ENCODE measurements around the gene RPS6KA2.

RPS6KA2 gene

DNA sequence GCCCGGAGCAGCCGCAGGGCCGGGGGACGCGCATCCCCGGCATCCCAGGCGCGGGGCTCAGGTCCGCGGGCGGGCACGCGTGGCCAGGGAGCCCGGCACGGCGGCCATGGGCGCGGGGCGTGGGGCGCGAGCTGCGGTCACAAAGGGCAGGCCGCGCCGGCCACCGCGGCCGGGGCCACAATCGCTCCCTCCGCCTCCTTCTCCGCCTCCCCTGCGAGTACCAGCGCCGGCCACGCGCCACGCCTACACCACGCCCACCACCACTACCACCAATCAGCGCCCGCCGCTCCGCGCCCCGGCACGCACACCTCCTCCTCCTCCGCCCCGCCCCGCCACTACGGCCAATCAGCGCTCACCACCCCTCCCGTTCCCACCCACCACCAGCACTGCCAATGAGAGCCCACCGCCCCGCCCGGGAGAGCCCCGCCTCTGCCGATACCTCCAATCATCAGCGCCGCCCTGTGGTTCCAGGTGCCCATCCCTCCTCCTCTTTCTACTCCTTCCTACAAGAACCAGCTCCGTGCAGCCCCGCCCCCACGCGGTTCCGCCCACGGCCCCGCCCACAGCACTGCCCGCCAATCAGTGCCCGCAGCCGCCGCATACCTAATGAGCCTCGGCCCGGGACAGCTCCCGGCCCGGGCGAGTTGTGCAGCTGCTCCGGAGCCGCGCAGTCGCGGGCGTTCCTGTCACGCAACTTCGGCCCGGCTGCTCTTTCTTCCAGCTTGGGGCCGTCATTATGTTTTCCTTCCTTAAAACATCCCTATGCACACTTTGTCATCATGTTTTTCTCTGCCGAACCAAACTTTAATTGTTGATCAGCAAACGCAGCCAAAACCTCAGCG is at the start of gene RPS6KA2:
RPS6KA2 (minus strand) TSS at position 219 of the 842 bp plus-strand sequence. CDS start 232 bp downstream, outside the sequence.
- peak; percentile 100 for DNase-seq

DNA sequence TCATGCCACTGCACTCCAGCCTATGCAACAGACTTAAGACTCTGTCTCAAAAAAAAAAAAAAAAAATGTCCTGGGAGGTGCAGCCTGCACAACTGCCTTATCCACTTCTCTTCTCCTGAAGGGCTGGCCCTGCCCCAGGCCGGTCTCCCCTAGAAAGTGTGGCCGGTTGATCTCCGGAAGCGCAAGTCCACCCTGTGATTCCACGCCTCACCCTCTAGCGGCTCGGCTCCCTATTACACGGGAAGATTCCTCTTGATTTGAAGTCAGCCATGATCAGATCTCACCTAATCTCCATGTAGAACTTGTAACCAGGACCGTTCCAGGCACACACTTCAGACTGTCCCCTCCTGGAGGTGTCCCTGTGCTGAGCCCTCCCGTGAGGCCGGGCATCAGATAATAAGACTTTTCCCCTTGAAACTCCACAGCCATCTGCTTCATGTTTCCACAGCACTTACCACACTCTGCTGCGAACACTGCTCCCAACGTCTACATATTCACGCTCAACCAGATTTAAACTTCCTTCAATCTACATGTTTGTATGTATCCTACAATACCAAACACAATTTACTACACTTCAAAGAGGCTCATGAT is 49.3 kb upstream of the RPS6KA2 start:
- DNase-seq: no peak

DNA sequence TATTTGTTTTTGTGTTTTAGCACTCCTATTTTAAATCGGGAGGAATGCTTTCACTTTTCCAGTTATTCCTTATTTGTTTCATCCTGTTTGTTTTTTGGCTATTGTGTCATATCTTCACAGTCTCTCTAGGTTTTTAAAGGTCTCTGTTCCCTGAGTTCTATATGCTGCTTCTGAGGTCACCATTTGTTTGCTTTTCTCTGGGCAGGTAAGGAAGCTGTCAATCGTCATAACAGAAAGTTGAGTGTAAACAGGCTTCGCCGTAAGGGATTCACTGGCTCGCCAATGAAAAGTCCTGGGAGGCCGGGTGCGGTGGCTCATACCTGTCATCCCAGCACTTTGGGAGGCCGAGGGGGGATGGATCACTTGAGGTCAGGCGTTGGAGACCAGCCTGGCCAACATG is 48.7 kb upstream of the RPS6KA2 start:
- DNase-seq: no peak

DNA sequence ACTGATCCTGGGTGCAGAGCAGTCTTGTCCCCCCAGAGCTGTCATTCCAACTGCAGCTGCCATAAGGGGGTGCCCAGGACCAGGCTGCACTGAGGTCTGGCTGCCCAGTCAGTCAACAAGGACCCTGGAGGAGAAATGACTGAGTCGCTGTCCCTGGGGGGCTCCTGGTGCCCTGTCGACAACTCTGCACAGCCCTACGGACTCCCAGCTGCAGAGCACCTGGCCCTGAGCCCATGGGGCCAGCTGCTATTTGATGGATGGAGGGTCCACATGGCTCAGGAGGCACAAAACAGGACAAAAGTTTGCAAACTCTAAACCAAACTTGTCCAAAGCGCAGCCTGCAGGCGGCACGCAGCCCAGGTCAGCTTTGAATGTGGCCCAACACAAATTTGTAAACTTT is 46.3 kb upstream of the RPS6KA2 start:
- no peak for DNase-seq

DNA sequence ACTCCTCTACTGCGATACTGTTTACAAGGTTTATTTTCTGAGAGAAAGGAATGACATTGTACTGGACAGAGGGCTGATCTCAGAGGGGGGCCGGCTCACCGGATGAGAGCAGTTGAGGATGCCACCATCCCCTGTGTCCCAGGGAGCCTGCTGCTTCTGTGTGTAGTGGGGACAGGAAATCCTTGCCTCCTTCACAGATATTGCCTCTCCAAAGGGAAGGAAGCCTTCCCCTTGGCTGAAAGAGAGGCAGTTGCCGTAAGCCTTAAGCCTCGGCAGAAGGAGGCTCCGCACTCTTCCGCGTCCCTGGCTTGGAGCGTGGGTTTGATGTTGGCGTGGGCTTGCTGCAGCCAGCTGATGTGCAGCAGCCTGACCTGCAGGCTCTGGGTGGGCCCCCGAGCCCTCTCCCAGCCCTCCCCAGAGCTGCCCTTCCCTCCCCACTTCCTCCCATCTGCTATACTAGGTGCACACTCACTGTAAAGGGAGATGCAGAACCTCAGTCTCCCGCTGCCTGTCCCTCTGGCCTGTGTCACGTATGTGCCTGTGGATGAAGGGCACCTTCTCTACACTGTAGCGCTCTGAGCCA is 45.7 kb upstream of the RPS6KA2 start:
- no peak for DNase-seq

DNA sequence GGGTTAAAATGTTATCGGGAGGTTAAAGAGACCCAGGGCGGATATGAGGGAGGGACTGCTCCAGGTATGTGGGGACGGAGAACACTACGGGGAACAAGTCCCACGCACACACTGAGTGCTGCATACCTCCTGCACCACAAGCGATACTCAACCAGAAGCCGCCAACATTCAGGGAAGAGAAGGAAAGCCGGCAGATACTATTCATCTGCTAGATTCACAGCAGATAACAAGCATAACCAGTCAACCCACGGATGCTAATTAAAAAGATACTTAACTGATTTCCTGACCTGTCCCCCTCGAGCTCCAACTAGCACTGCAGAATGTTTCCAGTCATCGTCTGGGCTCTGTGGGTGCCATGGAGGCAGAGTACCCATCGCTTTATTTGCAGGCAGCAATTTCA is 45.1 kb upstream of the RPS6KA2 start:
- no peak for DNase-seq

DNA sequence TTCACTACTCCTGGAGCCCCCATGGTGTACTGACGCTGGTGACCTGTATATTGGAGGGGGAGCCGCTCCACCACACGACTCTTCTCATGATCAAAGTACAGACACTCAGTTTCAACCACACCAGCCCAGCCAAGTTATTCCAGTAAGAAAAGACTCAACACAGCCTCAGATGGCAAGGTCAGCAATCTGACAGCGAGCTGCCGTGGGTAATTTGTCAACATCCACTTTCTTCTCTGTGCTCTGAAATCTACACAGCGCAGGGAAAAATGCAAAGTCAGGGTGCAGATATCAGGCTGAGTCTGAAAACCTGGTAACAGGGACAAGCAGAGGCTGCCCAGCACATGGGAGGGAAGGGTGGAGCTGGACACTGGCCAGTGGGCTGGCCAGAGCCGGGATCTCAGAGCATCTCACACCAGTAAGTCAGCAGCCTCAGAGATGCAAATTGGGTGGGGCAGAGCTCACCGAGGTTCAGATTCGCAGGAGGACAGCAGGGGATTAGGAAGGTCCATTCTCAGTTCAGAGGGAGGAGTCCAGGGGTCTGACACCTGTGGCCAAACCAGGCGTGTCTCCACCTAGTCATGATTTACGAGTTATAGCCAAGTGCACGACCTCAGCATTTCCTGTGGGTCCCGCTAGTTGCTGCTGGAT is 44.5 kb upstream of the RPS6KA2 start:
- DNase-seq: no peak

DNA sequence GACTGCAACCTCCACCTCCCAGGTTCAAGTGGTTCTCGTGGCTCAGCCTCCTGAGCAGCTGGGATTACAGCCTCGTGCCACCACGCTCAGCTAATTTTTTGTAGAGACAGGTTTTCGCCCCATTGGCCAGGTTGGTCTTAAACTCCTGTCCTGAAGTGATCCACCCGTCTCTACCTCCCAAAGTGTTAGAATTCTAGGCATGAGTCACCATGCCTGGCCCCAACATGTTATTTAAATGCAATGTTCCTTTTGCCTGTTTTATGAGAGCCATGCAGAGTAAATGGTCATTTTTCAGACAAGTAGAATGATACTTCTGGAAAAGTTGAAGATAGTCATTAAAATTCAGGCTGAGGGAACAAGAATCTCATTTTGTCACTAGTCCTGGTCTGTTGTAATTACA is 43.8 kb upstream of the RPS6KA2 start:
- DNase-seq: no peak

DNA sequence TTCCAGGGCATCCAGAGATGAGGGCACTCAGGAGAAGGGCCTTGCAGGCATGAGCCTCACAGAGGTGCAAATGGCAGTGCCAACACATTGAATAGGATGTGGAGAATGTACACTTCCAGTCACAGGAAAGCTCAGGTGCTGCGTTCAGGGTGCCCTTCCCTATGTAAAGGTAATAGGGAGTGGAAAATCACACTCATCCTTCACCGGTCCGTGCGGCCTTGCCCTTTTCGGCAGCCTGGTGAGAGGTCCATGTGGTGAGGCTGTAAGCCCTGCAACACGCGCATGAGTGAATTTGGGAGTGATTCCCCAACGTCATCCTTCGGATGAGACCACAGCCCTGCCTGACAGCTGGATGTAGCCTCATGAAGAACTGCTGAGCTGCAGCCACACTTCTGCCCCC is 43.0 kb upstream of the RPS6KA2 start:
- no peak for DNase-seq

DNA sequence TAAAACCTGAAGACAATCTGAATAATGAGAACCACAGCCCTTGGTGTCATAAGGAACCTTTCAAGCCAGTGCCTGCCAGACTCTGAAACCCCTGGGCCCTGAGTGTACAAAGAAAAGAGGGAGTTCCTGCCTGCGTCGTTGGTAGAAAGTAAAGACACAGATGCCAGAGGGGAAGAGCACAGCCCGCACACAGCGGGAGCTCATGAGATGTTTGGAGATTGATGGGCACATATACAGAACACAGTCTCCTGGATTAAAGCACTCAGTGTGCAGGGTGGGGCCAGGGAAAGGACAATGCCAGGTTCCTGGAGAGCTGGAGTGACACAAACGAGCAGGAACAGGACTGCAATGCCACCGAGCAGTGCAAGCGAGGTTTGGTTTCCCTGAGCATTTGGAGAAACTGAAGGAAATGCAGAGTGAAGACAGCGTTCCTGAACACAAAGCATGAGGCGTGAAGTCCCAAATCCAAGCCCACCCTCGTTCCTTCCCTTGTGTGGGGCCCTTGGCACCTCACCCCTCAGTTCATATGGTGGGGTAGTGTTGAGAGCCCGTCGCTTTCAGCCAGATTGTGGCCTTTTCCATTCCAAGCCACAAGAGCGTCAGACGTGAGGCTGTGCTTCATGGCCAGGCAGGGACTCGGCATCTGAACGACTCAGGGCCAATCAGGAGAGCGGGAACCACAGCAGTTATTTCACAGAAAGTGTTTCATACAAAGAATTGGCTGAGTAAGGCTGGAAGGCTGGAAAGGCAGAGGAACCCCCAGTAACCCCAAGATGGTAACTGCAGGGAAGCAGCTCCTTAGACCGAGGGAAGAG is 41.0 kb upstream of the RPS6KA2 start:
- no peak for DNase-seq

DNA sequence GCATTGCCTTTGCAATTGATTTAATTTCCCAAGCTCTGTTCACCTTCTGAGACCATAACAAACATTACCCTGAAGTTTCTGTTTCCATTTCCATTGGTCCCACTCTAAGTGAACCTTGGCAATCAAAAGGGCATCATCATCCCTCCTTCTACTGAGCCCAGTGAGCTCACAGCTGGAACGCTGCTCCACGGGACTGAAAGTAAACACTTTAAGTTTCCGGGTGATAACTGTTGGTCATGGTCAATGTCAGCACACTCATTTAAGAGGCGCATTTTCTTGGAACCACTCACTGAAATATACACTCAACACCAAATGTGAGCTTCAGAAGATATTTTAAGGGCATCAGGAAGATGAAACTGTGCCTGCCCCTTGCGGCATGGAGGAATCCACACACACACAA is 37.1 kb upstream of the RPS6KA2 start:
- no peak for DNase-seq

DNA sequence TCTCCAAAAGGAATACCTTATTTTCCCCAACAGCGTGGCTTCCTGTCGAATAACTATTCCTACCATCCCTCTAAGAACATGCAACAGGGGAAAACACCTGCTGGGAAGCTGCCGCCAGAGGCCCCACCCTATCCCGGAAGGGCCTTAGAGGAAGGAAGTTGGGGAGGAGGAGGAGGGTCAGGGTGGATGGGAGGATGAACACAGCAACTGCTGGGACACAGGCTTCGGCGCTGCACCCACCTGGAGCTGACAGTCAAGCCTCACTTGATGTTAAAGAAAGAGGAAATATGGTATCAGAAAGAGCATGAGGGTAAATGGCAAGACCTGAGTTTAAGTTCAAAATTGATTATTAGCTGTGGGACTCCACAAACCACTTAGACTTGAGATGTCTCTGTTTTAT is 36.5 kb upstream of the RPS6KA2 start:
- no peak for DNase-seq

DNA sequence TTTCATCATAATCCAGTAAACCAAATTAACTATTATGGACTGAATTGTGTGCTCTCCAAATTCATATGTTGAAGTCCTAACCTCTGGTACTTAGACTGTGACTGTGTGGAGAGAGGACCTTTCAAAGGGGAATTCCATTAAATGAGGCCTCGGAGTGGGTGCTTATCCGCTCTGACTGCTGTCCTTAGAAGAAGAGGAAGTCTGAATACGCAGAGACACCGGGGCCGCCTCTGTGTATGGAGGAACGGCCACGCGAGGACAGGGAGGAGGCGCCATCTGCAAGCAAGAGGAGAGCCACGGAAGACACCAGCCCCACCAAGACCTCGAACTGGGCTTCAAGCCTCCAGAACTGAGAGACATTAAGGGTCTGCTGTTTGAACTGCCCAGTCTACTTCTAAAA is 35.6 kb upstream of the RPS6KA2 start:
- DNase-seq: no peak

DNA sequence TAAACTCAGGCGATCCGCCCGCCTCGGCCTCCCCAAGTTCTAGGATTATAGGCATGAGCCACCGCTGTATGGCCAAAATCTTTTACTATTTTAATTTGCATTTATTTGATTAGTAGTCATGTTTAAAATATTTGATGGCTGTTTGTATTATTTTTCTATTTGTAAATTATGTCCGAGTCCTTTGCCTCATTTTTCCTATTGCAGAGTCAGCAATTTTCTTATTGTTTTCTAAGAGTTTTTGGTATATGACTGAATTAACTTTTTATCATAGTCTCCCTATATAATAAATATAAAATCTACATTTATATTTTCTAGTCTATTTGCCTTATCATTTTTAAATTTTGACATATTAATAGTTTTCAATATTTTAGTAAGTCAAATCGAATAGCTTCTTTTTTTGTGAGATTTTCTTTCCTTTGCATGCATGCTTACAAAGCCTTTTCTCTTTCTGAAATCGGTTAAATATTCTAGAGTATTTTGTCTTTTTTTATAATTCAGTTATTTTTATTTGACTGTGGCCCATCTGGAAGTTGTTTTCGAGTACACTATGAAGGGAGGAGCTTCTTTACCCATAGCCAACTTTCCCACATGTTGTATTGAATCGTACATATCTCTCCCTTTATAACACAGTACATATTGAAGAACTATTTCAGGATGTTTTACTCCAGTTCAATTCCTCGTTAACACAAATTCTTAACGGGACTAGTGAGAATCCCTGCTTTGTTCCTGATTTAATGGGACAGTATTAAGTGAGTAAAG is 34.5 kb upstream of the RPS6KA2 start:
- no peak for DNase-seq

DNA sequence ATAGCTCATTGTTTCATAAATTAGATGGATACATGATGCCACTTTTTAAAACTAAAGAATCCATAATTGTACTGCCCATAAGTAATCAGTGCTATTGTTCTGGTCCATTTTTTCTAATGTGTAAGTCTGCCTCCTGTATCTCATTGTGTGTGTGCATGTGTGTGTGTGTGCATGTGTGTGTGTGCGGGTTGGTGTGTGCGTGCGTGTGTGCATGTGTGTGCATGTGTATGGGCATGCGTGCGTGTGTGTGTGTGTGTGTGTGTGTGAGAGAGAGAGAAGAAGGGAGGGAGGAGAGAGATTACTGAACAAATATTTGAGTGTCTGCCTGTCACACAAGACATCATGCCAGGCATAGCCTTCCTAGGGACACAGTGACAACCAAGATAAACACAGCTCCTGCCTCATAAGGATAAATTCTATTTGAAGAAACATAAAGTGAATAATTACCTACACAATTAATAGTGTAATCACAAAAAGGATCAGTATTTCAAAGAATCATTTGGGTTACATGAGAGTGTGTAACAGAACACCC is 33.2 kb upstream of the RPS6KA2 start:
- DNase-seq: no peak

DNA sequence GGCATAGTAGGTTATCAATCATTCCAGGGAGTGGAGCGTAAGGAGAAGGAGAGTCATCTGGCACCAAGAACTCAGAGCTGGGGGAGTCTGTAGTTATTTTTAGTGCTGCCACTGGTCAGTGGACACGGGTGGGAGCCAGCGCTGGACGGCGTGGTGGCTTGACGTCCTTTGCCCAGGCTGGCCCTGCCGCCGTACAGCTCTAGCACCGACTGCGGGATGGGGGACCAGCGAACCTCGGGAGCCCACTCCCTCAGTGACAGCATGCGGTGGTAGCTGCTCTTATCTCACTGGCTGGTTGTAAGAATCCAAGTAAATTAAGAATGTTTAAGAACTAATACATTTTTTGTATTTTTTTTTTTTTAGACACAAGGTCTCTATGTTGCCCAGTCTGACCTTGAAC is 32.5 kb upstream of the RPS6KA2 start:
- no peak for DNase-seq

DNA sequence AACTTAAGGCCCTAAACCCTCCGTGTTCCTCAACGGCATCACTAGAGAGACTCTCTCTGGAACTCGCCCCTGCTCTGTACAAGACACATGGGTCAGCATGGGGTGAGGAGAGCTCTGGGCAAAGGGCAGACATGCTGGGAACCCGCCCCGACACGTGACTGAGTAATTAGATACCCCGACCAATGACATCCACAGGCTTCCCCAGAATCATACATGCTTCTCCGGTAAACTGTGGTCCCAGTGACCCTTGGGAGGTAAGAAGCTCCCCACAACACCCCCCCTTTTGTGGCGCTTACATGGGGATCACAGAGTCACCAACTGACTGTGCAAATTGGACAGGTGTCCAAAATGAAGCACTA is 31.7 kb upstream of the RPS6KA2 start:
- DNase-seq: no peak

DNA sequence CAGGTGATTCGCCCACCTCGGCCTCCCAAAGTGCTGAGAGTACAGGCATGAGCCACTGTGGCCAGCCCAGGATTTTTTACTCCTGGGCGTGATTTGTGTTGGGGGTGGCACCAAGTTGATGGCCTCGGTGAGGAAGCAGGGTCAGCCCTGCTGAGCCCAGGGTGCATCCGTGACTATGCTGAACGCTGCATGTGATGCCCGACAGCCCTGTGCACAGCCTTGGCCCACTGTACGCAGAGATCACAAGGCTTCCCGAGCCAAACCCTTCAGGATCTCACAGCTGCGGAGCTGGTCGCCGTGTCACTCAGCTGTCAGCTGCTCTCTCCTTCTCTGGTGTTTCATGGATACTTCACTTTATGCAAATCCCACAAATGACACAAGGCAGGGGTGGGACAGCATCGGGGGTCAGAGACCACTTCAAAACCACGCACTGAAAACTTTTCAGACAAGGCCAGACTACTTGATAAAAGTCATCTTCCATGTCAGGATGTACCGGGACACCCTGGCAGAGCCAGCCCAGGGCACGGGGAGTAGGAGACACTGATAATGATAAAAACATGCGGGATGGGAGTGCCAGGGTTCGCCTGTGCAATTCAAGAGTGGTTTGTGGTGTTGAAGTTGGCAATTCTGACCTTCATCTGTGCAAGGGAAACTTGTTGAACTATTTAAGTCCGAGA is 31.2 kb upstream of the RPS6KA2 start:
- no peak for DNase-seq

DNA sequence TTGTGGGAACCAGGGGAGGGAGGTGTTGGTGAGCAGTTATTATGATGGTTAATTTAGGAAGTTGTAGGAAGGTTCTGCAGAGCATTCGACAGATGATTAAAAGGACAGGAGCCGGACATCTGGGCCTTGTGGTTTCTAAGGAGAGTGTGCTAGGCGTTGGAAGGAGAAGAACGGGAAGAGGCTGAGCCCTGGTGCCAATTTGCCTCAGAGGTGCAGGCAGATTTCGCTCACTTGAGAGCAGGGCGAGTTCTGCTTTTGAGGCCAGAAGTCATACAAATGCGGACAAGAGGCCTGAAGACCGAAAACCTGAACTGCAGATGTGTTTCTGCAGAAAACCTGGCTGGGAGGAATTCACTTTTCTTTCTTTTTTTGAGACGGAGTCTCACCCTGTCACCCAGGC is 30.5 kb upstream of the RPS6KA2 start:
- no peak for DNase-seq

DNA sequence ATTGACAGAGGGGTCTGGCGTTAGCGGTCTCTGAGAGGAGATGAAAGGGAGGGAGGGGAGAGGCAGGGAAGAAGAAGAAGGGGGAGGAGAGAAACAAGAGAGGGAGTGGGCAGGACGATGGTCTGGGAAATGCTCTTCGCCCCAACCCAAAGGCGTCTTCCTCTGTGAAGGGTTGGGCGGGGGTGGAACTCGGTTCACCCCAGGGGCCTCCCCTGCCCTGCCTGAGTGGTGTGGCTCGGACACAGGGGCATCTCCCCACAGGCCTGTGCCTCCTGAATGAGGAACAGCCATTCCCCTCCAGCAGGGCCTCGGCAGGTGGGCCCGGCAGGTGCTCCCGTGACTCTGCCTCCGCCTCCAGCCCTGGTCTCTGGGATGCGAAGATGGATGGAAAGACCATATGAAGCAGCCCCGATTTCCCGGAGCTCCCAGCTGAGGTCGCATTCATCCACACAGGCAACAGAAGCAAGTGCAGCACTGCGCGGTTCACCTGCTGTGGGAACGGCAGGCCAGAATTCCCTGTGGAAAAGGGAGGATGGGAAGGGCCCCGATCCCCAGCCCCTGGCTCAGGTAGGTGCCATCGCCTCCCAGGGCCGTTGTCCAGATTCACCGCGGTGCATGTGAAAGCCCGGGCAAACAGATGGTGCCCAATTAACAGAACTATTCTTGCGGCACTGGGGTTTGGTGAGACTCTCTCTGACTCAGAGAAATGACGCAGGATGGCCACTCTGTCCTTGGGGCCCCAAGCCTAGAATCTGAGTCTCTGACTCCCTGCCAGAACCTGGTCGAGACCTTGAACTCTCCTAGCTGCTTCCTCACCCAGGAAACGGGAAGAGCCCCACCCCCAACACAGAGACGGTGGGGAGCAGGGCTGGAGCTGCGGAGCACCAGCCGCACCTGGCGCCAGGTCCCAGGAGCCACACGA is 29.4 kb upstream of the RPS6KA2 start:
- DNase-seq: no peak
